Aortic smooth muscle cell (primary cell): Measurements from ENCODE around the gene TMC2. TPM values are rescaled to one million over a fixed set of nuclear protein-coding genes. Genes with fewer than 3 reads are reported as not detected.

ENCODE experiments used
- total RNA-seq: library from RNA; depleted of rRNA; stranded (reverse); fragments of >200 nt; gene quantifications from 2 replicates; pipeline ENCODE4 v1.2.3, GENCODE V29; 2014

Gene TMC2
- total RNA-seq = not detected in 2 replicates

GRCh38 chr20:2536560-2536986 lies at the start of gene TMC2:
Gene TMC2, plus strand, starts transcription at chr20:2536573. Its CDS starts 49 bp downstream, at chr20:2536622.

GRCh38 chr20:2508631-2509467 lies 27.5 kb upstream of the TMC2 start, which contains the start of gene ZNF343:
Gene ZNF343, minus strand, starts transcription at chr20:2508915. Its CDS starts 15,020 bp downstream, at chr20:2493895.

GRCh38 chr20:2651772-2652723 lies 115.7 kb downstream of the TMC2 start, which contains the start of gene NOP56:
Gene NOP56, plus strand, starts transcription at chr20:2652632. Its CDS starts 29 bp downstream, at chr20:2652661.

GRCh38 chr20:2663887-2664719 lies 127.7 kb downstream of the TMC2 start, which contains the start of gene IDH3B:
Gene IDH3B, minus strand, starts transcription at chr20:2664216. Its CDS starts 28 bp downstream, at chr20:2664188.

Other genes with a start within 250 kb of the TMC2 start
- gene TGM3, start 240.6 kb upstream of the TMC2 start, total RNA-seq = not detected in 2 replicates
- gene TGM6, start 155.7 kb upstream of the TMC2 start, total RNA-seq = not detected in 2 replicates
- gene SNRPB, start 65.8 kb upstream of the TMC2 start, total RNA-seq = 76.1 and 97.9 TPM in 2 replicates
- gene ZNF343, start 27.7 kb upstream of the TMC2 start, total RNA-seq = 9.5 and 11.9 TPM in 2 replicates
- gene NOP56, start 116.1 kb downstream of the TMC2 start, total RNA-seq = 96.4 and 223 TPM in 2 replicates
- 91.4 and 97.0 TPM in 2 replicates for gene IDH3B, start 127.6 kb downstream of the TMC2 start, total RNA-seq
- 0.13 and 0.25 TPM in 2 replicates for gene EBF4, start 156.2 kb downstream of the TMC2 start, total RNA-seq